IMR-90 (cell line): ENCODE measurements around the gene TNS3. TPM values are rescaled to one million over a fixed set of nuclear protein-coding genes. Genes with fewer than 3 reads are reported as not detected.
"Not testable (repeated sequence)": the region's sequence is repeated elsewhere in the genome, so short reads cannot be mapped to it uniquely, and the experiment has no call there.

ENCODE experiments used
- ATAC-seq: fragments of 200-7000 bp; cut with Tn5 transposase; 2 replicates; pipeline ENCODE4 v1.9.1; 2020; ENCODE audit warnings: low read depth, mild to moderate bottlenecking, moderate library complexity
- BruUV-seq: library from RNA; stranded (reverse); fragments of 400-500 nt; replicated peaks from 2 replicates; lab custom pipeline; 2021; lab: Mats Ljungman, UMichigan
- CTCF ChIA-PET: fragments of 300-600 bp; formaldehyde crosslinking; extraction: SDS; loops from one replicate; lab custom pipeline; 2021; ENCODE audit warnings: antibody characterized with exemption; lab: Yijun Ruan, JAX
- POLR2A ChIA-PET: fragments of 300-600 bp; sonication (Branson Sonifier 250); formaldehyde crosslinking; loops from one replicate; lab custom pipeline; 2022; ENCODE audit warnings: antibody characterized with exemption; ENCODE audit not compliant: unreplicated experiment; lab: Charles Lee
- DNase-seq: peaks from one replicate; pipeline ENCODE4 v3.0.0; 2013
- H2AFZ ChIP-seq: replicated peaks from 2 replicates; pipeline ENCODE3; 2013; ENCODE audit warnings: low read length, mild to moderate bottlenecking; ENCODE audit not compliant: poor library complexity
- H2AK5ac ChIP-seq: 2 replicates; pipeline ENCODE4 v1.6.1; 2013; ENCODE audit warnings: low read depth, low read length, inconsistent platforms
- H2AK9ac ChIP-seq: replicated peaks from 2 replicates; pipeline ENCODE3; 2013; ENCODE audit warnings: mild to moderate bottlenecking, low read depth, low read length, moderate library complexity; ENCODE audit not compliant: poor library complexity
- H2BK120ac ChIP-seq: 2 replicates; pipeline ENCODE4 v1.6.1; 2013; ENCODE audit warnings: low read depth, low read length, inconsistent platforms
- H2BK15ac ChIP-seq: 3 replicates; pipeline ENCODE4 v1.6.1; 2013; ENCODE audit warnings: low read depth, low read length, inconsistent platforms
- H2BK20ac ChIP-seq: 2 replicates; pipeline ENCODE4 v1.6.1; 2013; ENCODE audit warnings: low read depth, mild to moderate bottlenecking, inconsistent platforms, low read length, moderate library complexity
- H2BK5ac ChIP-seq: 2 replicates; pipeline ENCODE4 v1.6.1; 2013; ENCODE audit warnings: mild to moderate bottlenecking, low read depth, low read length, inconsistent platforms; ENCODE audit not compliant: poor library complexity, severe bottlenecking
- H3K14ac ChIP-seq: replicated peaks from 2 replicates; pipeline ENCODE4 v1.6.1; 2013; ENCODE audit warnings: low read depth, low read length, inconsistent platforms
- H3K18ac ChIP-seq: 2 replicates; pipeline ENCODE4 v1.6.1; 2013; ENCODE audit warnings: low read depth, low read length, control low read depth
- H3K23ac ChIP-seq: 2 replicates; pipeline ENCODE4 v1.6.1; 2013; ENCODE audit warnings: low read depth, low read length, inconsistent platforms
- H3K27ac ChIP-seq: 2 replicates; pipeline ENCODE4 v1.5.1; 2013; ENCODE audit warnings: mild to moderate bottlenecking, control low read depth, low read length; ENCODE audit not compliant: insufficient read depth
- H3K27me3 ChIP-seq: 2 replicates; pipeline ENCODE4 v1.6.1; 2013; ENCODE audit warnings: low read length; ENCODE audit not compliant: control insufficient read depth, insufficient read depth
- H3K36me3 ChIP-seq: 2 replicates; pipeline ENCODE4 v1.6.1; 2013; ENCODE audit warnings: low read length, mixed read lengths; ENCODE audit not compliant: control insufficient read depth, insufficient read depth
- H3K4ac ChIP-seq: 2 replicates; pipeline ENCODE4 v1.6.1; 2013; ENCODE audit warnings: low read depth, low read length, inconsistent platforms
- H3K4me1 ChIP-seq: 2 replicates; pipeline ENCODE4 v1.6.1; 2013; ENCODE audit warnings: low read length, mixed read lengths; ENCODE audit not compliant: control insufficient read depth, insufficient read depth
- H3K4me2 ChIP-seq: 2 replicates; pipeline ENCODE4 v1.6.1; 2013; ENCODE audit warnings: low read depth, mild to moderate bottlenecking, control low read depth, low read length, moderate library complexity
- H3K4me3 ChIP-seq: 2 replicates; pipeline ENCODE4 v1.5.1; 2013; ENCODE audit warnings: low read depth, mild to moderate bottlenecking, control low read depth, low read length, moderate library complexity; ENCODE audit not compliant: insufficient read depth
- H3K56ac ChIP-seq: 2 replicates; pipeline ENCODE4 v1.6.1; 2013; ENCODE audit warnings: low read length, inconsistent platforms; ENCODE audit not compliant: insufficient read depth; ENCODE audit errors: extremely low read depth
- H3K79me1 ChIP-seq, 2 experiments: 2 replicates each; pipeline ENCODE4 v1.6.1; 2013; ENCODE audit warnings: low read length in 2 of 2, inconsistent platforms in 1 of 2, low read depth in 1 of 2
- H3K9ac ChIP-seq: 2 replicates; pipeline ENCODE4 v1.6.1; 2013; ENCODE audit warnings: low read depth, low read length, control low read depth
- H3K9me1 ChIP-seq: 2 replicates; pipeline ENCODE4 v1.6.1; 2013; ENCODE audit warnings: low read length, inconsistent platforms; ENCODE audit not compliant: insufficient read depth
- H3K9me3 ChIP-seq: 2 replicates; pipeline ENCODE4 v1.6.1; 2013; ENCODE audit warnings: low read length; ENCODE audit not compliant: control insufficient read depth, insufficient read depth
- H4K20me1 ChIP-seq: 2 replicates; pipeline ENCODE4 v1.6.1; 2013; ENCODE audit warnings: low read length, inconsistent platforms; ENCODE audit not compliant: insufficient read depth
- H4K5ac ChIP-seq: 2 replicates; pipeline ENCODE4 v1.6.1; 2013; ENCODE audit warnings: mild to moderate bottlenecking, low read depth, low read length, control low read depth
- H4K8ac ChIP-seq, 2 experiments: 2 replicates each; pipeline ENCODE4 v1.6.1; 2013; ENCODE audit warnings: low read depth in 2 of 2, low read length in 2 of 2, control low read depth in 1 of 2, inconsistent platforms in 1 of 2
- H4K91ac ChIP-seq: 2 replicates; pipeline ENCODE4 v1.6.1; 2013; ENCODE audit warnings: low read depth, low read length, inconsistent platforms; ENCODE audit not compliant: insufficient read depth
- WGBS, 2 experiments: methylation state at CpG; one replicate each; pipeline versions ENCODE4 v1.1.5 to v1.1.7; 2013; ENCODE audit warnings: missing lambda C conversion rate in 2 of 2; ENCODE audit not compliant: insufficient read length in 1 of 2; ENCODE audit errors: extremely low coverage in 2 of 2; 5-methylcytosine and 5-hydroxymethylcytosine counted together
- dilution Hi-C: fragments of 300-500 bp; cut with HindIII; formaldehyde crosslinking; loops from one replicate; pipeline ENCODE4 v1.14.3; 2018; ENCODE audit warnings: low sequenced_read_pairs; ENCODE audit not compliant: unreplicated experiment
- in situ Hi-C: fragments of 300-500 bp; cut with MboI; formaldehyde crosslinking; loops from 3 replicates; pipeline ENCODE4 v1.14.3; 2019; ENCODE audit warnings: low sequenced_read_pairs, inconsistent platforms, mixed read lengths
- intact Hi-C: fragments of 100-400 bp; cut with micrococcal nuclease; formaldehyde crosslinking; loops from 2 replicates; pipeline ENCODE4 v1.10.0; 2022
- polyA plus RNA-seq, 3 experiments: library from polyadenylated mRNA; depleted of rRNA; stranded (reverse); fragments of >200 nt; gene quantifications; 2 replicates each; pipeline ENCODE4 v1.2.3, GENCODE V29; 2012; ENCODE audit warnings: low replicate concordance in 1 of 3
- total RNA-seq: library from RNA; depleted of rRNA; stranded (reverse); fragments of >200 nt; gene quantifications from 2 replicates; pipeline ENCODE4 v1.2.3, GENCODE V29; 2012

TNS3 gene
- total and polyA plus RNA-seq, 2 of the 4 experiments (the other 2 are of a cell fraction) = 64.3 to 79.2 TPM

DNA sequence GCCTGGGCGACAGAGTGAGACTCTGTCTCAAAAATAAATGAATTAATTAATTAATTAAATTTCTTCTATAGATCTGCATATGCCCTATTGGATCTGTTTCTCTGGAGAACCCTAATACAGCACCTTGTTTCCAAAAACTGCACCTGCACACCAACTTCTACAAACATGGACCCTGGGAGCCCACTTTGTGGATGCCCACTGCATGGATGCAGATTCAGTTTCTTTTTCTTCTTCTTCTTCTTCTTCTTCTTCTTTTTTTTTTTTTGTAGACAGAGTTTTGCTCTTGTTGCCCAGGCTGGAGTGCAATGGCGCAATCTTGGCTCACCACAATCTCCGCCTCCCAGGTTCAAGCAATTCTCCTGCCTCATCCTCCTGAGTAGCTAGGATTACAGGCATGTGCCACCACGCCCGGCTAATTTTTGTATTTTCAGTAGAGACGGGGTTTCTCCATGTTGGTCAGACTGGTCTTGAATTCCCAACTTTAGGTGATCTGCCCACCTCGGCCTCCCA, 4.3 kb upstream of the TNS3 start:
- DNase-seq, dilution Hi-C loops, H3K9me1 ChIP-seq, H3K56ac ChIP-seq, H4K20me1 ChIP-seq, POLR2A ChIA-PET, BruUV-seq, H3K9me3 ChIP-seq, H2AFZ ChIP-seq, H2BK120ac ChIP-seq, H2BK15ac ChIP-seq, H3K27ac ChIP-seq, H2AK5ac ChIP-seq, H4K5ac ChIP-seq, H3K36me3 ChIP-seq, H3K18ac ChIP-seq, H4K91ac ChIP-seq, H2BK5ac ChIP-seq, H2BK20ac ChIP-seq, H3K4ac ChIP-seq, H3K4me2 ChIP-seq, H2AK9ac ChIP-seq, H3K4me3 ChIP-seq, H3K27me3 ChIP-seq, H4K8ac ChIP-seq, H3K14ac ChIP-seq, CTCF ChIA-PET, H3K23ac ChIP-seq, ATAC-seq, H3K9ac ChIP-seq: not testable (repeated sequence)
- intact Hi-C loops = loop anchor here (10.0 kb wide), 1 partner anchor 359 kb away; the partner anchor contains the start of gene PKD1L1
- in situ Hi-C loops = loop anchor here (10.0 kb wide), 1 partner anchor 229 kb away; no protein-coding TSS in a partner anchor
- Histone ChIP-seq H3K4me1 (peaks cover 20% of the 10 kb centered on the region), H3K79me1 (peaks cover 2 to 11% of the 10 kb centered on the region in 2 experiments; a peak in 2 of 4 replicates)
- WGBS, 2 experiments = 97% methylated on average over 6 of the region's 7 CpGs; no CpG with 5 or more reads in 1 of the 2 experiments
